K562 (cell line): Measurements from ENCODE around the gene PSD2. TPM values are rescaled to one million over a fixed set of nuclear protein-coding genes. Genes with fewer than 3 reads are reported as not detected.
A peak's percentile ranks its signal among the peaks of the same experiment; 100 is the strongest.

Experiments used
- DIDO1 ChIP-seq: fragments of 450-650 bp; IDR thresholded peaks from 2 replicates; pipeline ENCODE4 v1.6.1; 2016; ENCODE audit warnings: low read depth, missing biosample characterization, missing genetic modification characterization
- EGR1 ChIP-seq: fragments of 450-650 bp; conservative IDR thresholded peaks from 2 replicates; pipeline ENCODE4 v1.6.1; 2017; ENCODE audit warnings: mild to moderate bottlenecking
- ERF ChIP-seq: fragments of 450-650 bp; formaldehyde crosslinking; IDR thresholded peaks from 2 replicates; pipeline ENCODE4 v1.4.0; 2020; ENCODE audit warnings: mild to moderate bottlenecking, mixed read lengths
- FOXK2 ChIP-seq, 2 experiments: fragments of 450-650 bp; IDR thresholded peaks in 1 of 2; conservative IDR thresholded peaks in 1 of 2; 2 replicates each; pipeline ENCODE4 v1.6.1; 2016; ENCODE audit warnings: low read depth in 2 of 2, mild to moderate bottlenecking in 1 of 2
- KDM5B ChIP-seq: fragments of 200-600 bp; sonication (generic); IDR thresholded peaks from 2 replicates; pipeline ENCODE4 v1.6.1; 2012; ENCODE audit warnings: low read depth, mild to moderate bottlenecking, moderate library complexity, low read length, control low read depth, inconsistent platforms; ENCODE audit not compliant: insufficient replicate concordance
- MEF2D ChIP-seq: conservative IDR thresholded peaks from 2 replicates; pipeline ENCODE4 v1.6.1; 2016; ENCODE audit warnings: low read depth, missing genetic modification characterization, missing compliant biosample characterization
- MYNN ChIP-seq, 2 experiments: sonication (generic); formaldehyde crosslinking in 1 of 2; IDR thresholded peaks; 2 replicates each; pipeline versions ENCODE4 v1.5.0 to v1.6.1; 2016 to 2020; ENCODE audit warnings: antibody characterized with exemption in 1 of 2, missing genetic modification reagents in 1 of 2
- NCOA4 ChIP-seq: fragments of 450-650 bp; IDR thresholded peaks from 2 replicates; pipeline ENCODE4 v1.6.1; 2018; ENCODE audit warnings: mild to moderate bottlenecking; ENCODE audit not compliant: partially characterized antibody
- NFE2 ChIP-seq: IDR thresholded peaks from 2 replicates; pipeline ENCODE4 v1.6.1; 2014; ENCODE audit warnings: antibody characterized with exemption, low read depth
- PYGO2 ChIP-seq: fragments of 450-650 bp; IDR thresholded peaks from 2 replicates; pipeline ENCODE4 v1.6.1; 2016; ENCODE audit warnings: mild to moderate bottlenecking, missing genetic modification characterization, moderate library complexity, missing compliant biosample characterization
- RBBP5 ChIP-seq: fragments of 200-600 bp; sonication (generic); IDR thresholded peaks from 2 replicates; pipeline ENCODE4 v1.6.1; 2012; ENCODE audit warnings: borderline replicate concordance, mild to moderate bottlenecking, low read length, control low read depth, inconsistent platforms; ENCODE audit not compliant: insufficient read depth, poor library complexity, severe bottlenecking
- SAFB ChIP-seq: fragments of 200-400 bp; formaldehyde crosslinking; IDR thresholded peaks from 2 replicates; pipeline ENCODE4 v1.6.1; 2017; ENCODE audit warnings: low read depth, low read length, borderline replicate concordance
- SMC3 ChIP-seq: conservative IDR thresholded peaks from 2 replicates; pipeline ENCODE4 v1.6.1; 2011; ENCODE audit warnings: low read depth, low read length, improper control_type of control experiment; ENCODE audit not compliant: insufficient read depth
- SUPT5H ChIP-seq: fragments of 450-650 bp; IDR thresholded peaks from 2 replicates; pipeline ENCODE4 v1.6.1; 2016
- ZFX ChIP-seq: sonication (generic); formaldehyde crosslinking; IDR thresholded peaks from 2 replicates; pipeline ENCODE4 v1.8.0; 2022; ENCODE audit warnings: mild to moderate bottlenecking, missing genetic modification reagents, moderate library complexity
- polyA plus RNA-seq, 8 experiments: library from polyadenylated mRNA; depleted of rRNA in 4 of 8; stranded (reverse) in 5 of 8; unstranded in 3 of 8; fragments of >200 nt; fragmentation: Nextera tagmentation in 2 of 8; fragmentation: Illumina TruSeq in 1 of 8; extraction: Ambion mirVana in 2 of 8; extraction: Trizol in 1 of 8; gene quantifications; 2 replicates each; pipeline versions ENCODE4 v1.2.1 to v1.2.3, GENCODE V29; 2011 to 2014; ENCODE audit warnings: inconsistent platforms in 1 of 8, missing spikeins in 1 of 8
- total RNA-seq, 7 experiments: library from RNA; depleted of rRNA in 6 of 7; stranded (reverse); fragments of >200 nt in 6 of 7; fragmentation: Illumina TruSeq in 2 of 7; extraction: Trizol in 2 of 7; gene quantifications; 2 replicates each; pipeline versions ENCODE4 v1.2.1 to v1.2.3, GENCODE V29; 2011 to 2021; ENCODE audit warnings: low replicate concordance in 1 of 7
- TF ChIP-seq, protein P1 (sequence below): fragments of 250-450 bp; sonication (Bioruptor Pico); IDR thresholded peaks from 2 replicates; pipeline ENCODE4 v1.8.0; 2021; ENCODE audit warnings: mild to moderate bottlenecking, moderate library complexity
- TF ChIP-seq, protein P2 (sequence below): fragments of 250-450 bp; sonication (Bioruptor Pico); IDR thresholded peaks from 2 replicates; pipeline ENCODE4 v1.8.0; 2022; ENCODE audit warnings: inconsistent platforms
- TF ChIP-seq, protein P3 (sequence below): sonication (generic); formaldehyde crosslinking; IDR thresholded peaks from 2 replicates; pipeline ENCODE4 v1.8.0; 2022; ENCODE audit warnings: missing genetic modification reagents, mild to moderate bottlenecking, moderate library complexity, borderline replicate concordance
- TF ChIP-seq, protein P4 (sequence below): fragments of 450-650 bp; IDR thresholded peaks from 2 replicates; pipeline ENCODE4 v1.6.1; 2016; ENCODE audit warnings: borderline replicate concordance
- TF ChIP-seq, protein P5 (sequence below): fragments of 250-450 bp; sonication (Bioruptor Pico); IDR thresholded peaks from 2 replicates; pipeline ENCODE4 v1.9.0; 2021; ENCODE audit warnings: mild to moderate bottlenecking

Gene PSD2
- total and polyA plus RNA-seq, 9 of the 15 experiments (the other 6 are each of a cell fraction or from before 2014, with no cell fraction given), result 0.01 to 0.09 (median 0.04) TPM; not detected in 4

DNA sequence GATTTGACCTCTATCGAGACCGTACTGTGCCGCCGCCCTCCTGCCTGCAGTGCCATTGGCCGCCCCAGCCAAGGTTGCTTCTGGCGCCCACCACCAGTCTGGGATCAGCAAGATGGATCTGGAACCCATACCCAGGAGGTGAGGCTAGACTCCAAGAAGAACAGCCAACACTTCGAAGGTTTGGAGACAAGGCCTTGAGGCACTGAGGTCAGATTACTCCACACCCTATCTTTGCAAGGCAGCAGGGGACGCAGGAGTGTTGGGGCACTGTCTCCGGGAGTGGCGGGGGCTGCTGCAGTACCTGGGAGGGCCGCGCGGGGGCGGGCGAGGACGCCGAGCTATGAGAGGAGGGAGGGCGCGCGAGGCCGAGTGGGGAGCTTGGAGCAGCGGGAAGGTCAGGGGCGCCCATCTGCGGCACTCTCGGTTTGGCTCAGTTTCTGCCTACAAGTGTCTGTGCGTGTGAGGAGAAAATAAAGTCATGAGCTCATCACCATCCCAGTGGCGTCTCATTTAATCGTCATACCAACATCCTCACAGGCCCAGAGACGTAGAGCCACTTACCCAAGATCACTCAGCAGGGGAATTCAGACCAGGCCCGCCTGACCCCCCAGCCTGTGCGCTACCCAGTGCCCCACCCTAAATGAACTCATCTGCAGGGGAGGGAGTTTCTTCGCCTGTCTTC lies 20.5 kb upstream of the PSD2 start (continued):
- TF ChIP-seq, protein P1, sequence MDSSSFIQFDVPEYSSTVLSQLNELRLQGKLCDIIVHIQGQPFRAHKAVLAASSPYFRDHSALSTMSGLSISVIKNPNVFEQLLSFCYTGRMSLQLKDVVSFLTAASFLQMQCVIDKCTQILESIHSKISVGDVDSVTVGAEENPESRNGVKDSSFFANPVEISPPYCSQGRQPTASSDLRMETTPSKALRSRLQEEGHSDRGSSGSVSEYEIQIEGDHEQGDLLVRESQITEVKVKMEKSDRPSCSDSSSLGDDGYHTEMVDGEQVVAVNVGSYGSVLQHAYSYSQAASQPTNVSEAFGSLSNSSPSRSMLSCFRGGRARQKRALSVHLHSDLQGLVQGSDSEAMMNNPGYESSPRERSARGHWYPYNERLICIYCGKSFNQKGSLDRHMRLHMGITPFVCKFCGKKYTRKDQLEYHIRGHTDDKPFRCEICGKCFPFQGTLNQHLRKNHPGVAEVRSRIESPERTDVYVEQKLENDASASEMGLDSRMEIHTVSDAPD (CRISPR knock-in tag), result no peak
- TF ChIP-seq, protein P2, sequence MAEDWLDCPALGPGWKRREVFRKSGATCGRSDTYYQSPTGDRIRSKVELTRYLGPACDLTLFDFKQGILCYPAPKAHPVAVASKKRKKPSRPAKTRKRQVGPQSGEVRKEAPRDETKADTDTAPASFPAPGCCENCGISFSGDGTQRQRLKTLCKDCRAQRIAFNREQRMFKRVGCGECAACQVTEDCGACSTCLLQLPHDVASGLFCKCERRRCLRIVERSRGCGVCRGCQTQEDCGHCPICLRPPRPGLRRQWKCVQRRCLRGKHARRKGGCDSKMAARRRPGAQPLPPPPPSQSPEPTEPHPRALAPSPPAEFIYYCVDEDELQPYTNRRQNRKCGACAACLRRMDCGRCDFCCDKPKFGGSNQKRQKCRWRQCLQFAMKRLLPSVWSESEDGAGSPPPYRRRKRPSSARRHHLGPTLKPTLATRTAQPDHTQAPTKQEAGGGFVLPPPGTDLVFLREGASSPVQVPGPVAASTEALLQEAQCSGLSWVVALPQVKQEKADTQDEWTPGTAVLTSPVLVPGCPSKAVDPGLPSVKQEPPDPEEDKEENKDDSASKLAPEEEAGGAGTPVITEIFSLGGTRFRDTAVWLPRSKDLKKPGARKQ, result no peak
- TF ChIP-seq ZFX (CRISPR knock-in tag) (no peak; the same call in 1 of the 2 replicates), SAFB (no peak), PYGO2 (tag) (no peak), SMC3 (peak; percentile 76), RBBP5 (no peak), ERF (CRISPR knock-in tag) (no peak), KDM5B (no peak), NFE2 (no peak), EGR1 (peak; percentile 47; the same call in 1 of the 2 replicates), FOXK2 (conservative IDR thresholded peaks at IDR 0.05 in 1 of 2, IDR thresholded peaks at IDR 0.05 in 1 of 2; ENCODE audit: low read depth in 2 of 2) (no peak), MYNN (IDR thresholded peaks at IDR 0.05) (no peak), MYNN (CRISPR knock-in tag; IDR thresholded peaks at IDR 0.05) (no peak), SUPT5H (no peak), MEF2D (tag) (no peak), DIDO1 (no peak), NCOA4 (no peak)
- TF ChIP-seq, protein P3, sequence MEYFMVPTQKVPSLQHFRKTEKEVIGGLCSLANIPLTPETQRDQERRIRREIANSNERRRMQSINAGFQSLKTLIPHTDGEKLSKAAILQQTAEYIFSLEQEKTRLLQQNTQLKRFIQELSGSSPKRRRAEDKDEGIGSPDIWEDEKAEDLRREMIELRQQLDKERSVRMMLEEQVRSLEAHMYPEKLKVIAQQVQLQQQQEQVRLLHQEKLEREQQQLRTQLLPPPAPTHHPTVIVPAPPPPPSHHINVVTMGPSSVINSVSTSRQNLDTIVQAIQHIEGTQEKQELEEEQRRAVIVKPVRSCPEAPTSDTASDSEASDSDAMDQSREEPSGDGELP (CRISPR knock-in tag), result peak; percentile 68; the same call in 1 of the 2 replicates
- TF ChIP-seq, protein P4, sequence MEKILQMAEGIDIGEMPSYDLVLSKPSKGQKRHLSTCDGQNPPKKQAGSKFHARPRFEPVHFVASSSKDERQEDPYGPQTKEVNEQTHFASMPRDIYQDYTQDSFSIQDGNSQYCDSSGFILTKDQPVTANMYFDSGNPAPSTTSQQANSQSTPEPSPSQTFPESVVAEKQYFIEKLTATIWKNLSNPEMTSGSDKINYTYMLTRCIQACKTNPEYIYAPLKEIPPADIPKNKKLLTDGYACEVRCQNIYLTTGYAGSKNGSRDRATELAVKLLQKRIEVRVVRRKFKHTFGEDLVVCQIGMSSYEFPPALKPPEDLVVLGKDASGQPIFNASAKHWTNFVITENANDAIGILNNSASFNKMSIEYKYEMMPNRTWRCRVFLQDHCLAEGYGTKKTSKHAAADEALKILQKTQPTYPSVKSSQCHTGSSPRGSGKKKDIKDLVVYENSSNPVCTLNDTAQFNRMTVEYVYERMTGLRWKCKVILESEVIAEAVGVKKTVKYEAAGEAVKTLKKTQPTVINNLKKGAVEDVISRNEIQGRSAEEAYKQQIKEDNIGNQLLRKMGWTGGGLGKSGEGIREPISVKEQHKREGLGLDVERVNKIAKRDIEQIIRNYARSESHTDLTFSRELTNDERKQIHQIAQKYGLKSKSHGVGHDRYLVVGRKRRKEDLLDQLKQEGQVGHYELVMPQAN, result no peak
- TF ChIP-seq, protein P5, sequence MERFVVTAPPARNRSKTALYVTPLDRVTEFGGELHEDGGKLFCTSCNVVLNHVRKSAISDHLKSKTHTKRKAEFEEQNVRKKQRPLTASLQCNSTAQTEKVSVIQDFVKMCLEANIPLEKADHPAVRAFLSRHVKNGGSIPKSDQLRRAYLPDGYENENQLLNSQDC (CRISPR knock-in tag), result no peak
